NCI-H1436 treated with DMSO at 0.1 percent for 48 hours (cell line): ENCODE results near the gene LRMDA.

Experiments used
- DNase-seq: peaks from one replicate; lab custom pipeline; 2025; lab: John Stamatoyannopoulos, UW

Gene LRMDA

GRCh38 chr10:75542084-75542483, 110.7 kb downstream of the LRMDA start:
- no peak for DNase-seq

GRCh38 chr10:75542906-75543305, 111.5 kb downstream of the LRMDA start:
- DNase-seq, result no peak

GRCh38 chr10:75544386-75544785, 113.0 kb downstream of the LRMDA start:
- DNase-seq, result no peak

- no peak for DNase-seq
Measured at GRCh38 chr10:75544993-75545706, 113.7 kb downstream of the LRMDA start.

GRCh38 chr10:75546004-75546403, 114.6 kb downstream of the LRMDA start:
- no peak for DNase-seq

GRCh38 chr10:75547391-75548298, 116.2 kb downstream of the LRMDA start:
- DNase-seq, result no peak

GRCh38 chr10:75548356-75548755, 116.9 kb downstream of the LRMDA start:
- DNase-seq, result no peak

GRCh38 chr10:75550191-75550590, 118.8 kb downstream of the LRMDA start:
- no peak for DNase-seq

- DNase-seq, result no peak
Measured at GRCh38 chr10:75552171-75552570, 120.7 kb downstream of the LRMDA start.

GRCh38 chr10:75553550-75553949, 122.1 kb downstream of the LRMDA start:
- DNase-seq, result no peak

GRCh38 chr10:75555323-75555722, 123.9 kb downstream of the LRMDA start:
- no peak for DNase-seq

GRCh38 chr10:75556320-75556719, 124.9 kb downstream of the LRMDA start:
- no peak for DNase-seq

GRCh38 chr10:75565286-75566251, 134.1 kb downstream of the LRMDA start:
- DNase-seq, result no peak

- DNase-seq, result no peak
Measured at GRCh38 chr10:75568450-75569130, 137.2 kb downstream of the LRMDA start.

GRCh38 chr10:75569506-75569905, 138.1 kb downstream of the LRMDA start:
- DNase-seq, result no peak

- DNase-seq, result no peak
Measured at GRCh38 chr10:75572478-75572877, 141.1 kb downstream of the LRMDA start.

- DNase-seq, result no peak
Measured at GRCh38 chr10:75575940-75576339, 144.5 kb downstream of the LRMDA start.

- no peak for DNase-seq
Measured at GRCh38 chr10:75582102-75582501, 150.7 kb downstream of the LRMDA start.

GRCh38 chr10:75585294-75585693, 153.9 kb downstream of the LRMDA start:
- DNase-seq, result no peak

- no peak for DNase-seq
Measured at GRCh38 chr10:75586814-75587213, 155.4 kb downstream of the LRMDA start.

GRCh38 chr10:75588031-75588430, 156.6 kb downstream of the LRMDA start:
- DNase-seq, result no peak
